GM10266 (cell line): ENCODE results near the gene PLEKHM2.

Experiments
- DNase-seq: peaks from one replicate; pipeline ENCODE4 v3.0.0; 2012; ENCODE audit errors: extremely low spot score
- TF ChIP-seq, protein P1 (sequence below): IDR thresholded peaks from 2 replicates; pipeline ENCODE4 v1.5.1; 2012; ENCODE audit warnings: mild to moderate bottlenecking, low read depth; ENCODE audit not compliant: control insufficient read depth, insufficient read depth; ENCODE audit errors: missing control alignments

PLEKHM2 gene

DNA sequence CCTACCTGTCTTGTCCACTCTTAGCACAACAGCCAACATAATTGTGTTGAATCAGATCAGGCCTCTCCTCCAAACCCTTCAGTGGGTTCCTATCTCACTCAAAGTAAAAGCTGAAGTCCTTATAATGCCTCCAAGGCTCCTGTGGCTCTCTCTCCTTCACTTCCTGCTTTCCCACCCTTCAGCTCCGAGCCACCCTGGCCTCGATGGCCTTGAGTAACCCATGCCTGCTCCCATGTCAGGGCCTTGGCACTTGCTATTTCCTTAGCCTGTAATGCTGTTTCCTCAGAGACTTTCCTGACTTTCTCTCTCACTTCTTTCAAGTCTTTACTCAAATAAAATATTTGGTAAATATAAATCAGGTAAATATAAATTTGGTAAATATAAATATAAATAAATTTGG, 8.1 kb upstream of the PLEKHM2 start:
- no peak for DNase-seq
- TF ChIP-seq, protein P1, sequence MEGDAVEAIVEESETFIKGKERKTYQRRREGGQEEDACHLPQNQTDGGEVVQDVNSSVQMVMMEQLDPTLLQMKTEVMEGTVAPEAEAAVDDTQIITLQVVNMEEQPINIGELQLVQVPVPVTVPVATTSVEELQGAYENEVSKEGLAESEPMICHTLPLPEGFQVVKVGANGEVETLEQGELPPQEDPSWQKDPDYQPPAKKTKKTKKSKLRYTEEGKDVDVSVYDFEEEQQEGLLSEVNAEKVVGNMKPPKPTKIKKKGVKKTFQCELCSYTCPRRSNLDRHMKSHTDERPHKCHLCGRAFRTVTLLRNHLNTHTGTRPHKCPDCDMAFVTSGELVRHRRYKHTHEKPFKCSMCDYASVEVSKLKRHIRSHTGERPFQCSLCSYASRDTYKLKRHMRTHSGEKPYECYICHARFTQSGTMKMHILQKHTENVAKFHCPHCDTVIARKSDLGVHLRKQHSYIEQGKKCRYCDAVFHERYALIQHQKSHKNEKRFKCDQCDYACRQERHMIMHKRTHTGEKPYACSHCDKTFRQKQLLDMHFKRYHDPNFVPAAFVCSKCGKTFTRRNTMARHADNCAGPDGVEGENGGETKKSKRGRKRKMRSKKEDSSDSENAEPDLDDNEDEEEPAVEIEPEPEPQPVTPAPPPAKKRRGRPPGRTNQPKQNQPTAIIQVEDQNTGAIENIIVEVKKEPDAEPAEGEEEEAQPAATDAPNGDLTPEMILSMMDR: no peak

DNA sequence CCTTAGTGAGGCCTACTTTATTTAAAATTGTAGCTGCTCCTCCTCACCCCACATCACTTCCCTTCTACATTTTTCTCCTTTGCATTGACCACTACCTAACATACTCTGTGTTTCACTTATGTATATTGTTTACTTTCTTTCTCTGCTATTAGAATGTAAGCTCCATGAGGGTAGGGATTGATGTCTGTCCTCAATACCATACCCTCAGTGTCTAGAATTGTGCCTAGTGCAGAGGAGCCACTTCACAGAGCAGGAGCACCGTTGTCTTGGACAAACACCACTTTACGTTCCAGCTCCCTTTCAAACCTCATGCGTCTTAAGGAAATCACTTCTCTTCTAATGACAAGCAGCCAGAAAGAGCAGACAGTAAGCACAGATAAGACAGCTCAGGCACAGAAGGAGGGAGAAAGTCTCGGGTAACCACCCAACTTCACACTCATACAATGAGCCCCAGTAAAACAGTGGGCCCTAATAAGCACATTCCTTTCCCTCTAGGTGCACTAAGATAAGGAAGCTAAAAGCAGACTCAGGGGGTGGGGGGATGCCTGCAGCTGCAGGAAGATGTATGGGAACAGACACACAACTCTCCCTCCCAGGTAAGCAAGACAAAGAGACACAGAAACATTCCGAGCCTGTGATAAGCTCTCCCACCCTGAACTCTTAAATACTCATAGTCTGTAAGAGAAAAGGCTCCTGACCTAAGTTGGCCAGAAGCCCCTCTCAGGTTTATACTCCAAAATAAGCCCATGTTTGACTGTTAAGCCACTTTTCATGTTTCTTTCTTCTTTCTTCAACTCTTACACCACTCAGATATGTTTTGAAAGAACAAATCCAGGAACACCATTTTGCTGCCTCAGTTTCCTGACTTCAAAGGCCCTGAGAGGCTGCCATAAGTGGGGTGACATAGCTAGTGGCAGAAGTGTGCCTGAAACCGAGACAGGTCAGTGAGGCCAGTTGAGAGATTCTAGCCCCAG, 7.1 kb upstream of the PLEKHM2 start:
- no peak for DNase-seq
- TF ChIP-seq, protein P1: no peak

- DNase-seq: no peak
- TF ChIP-seq, protein P1: no peak
These were observed 5.5 kb upstream of the PLEKHM2 start for GRCh38 chr1:15678578-15678977.

DNA sequence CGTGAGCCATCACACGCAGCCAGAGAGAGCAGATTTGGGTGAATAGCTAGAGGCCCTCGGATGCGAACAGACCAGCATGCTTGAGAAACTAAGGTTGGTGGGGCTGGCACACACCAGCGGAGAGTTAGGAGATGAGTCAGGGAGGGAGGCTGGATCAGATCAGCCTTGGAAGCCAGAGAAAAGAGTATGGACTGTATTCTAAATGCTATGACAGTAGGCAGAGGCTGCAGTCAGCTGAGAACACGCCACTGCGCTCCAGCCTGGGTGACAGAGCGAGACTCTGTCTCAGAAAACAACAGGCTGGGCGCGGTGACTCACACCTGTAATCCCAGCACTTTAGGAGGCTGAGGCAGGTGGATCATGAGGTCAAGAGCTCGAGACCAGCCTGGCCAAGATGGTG, 4.0 kb upstream of the PLEKHM2 start:
- TF ChIP-seq, protein P1: no peak
- no peak for DNase-seq

DNA sequence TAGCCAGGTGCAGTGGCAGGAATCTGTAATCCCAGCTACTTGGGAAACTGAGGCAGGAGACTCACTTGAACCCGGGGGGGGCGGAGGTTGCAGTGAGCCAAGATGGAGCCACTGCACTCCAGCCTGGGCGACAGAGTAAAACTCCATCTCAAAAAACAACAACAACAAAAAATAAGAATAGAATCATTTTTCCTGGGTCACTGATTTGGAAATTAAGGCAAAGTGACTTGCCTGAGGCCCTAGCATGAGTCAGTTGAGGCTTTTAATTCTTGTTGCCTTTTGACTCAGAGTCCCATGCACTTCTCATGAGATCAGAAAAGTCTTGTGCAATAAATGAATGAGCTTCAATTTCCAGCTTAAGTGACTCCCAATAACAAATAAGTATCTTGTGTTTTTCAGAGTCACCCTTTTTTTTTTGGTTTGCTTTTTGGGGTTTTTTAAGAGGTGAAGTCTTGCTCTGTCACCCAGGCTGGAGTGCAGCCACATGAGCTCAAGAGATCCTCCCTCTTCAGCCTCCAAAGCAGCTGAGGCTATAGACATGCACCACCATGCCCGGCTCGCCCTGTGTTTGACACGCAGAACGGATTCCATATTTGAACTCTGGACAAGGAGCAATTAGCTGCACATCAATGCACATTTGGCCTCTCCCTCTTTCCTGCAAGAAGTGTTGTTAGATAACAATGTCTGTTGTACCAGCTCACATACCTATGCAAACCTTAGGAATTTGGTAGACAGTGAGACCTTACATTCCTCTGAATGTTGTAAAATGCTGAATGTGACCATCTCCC, 3.4 kb upstream of the PLEKHM2 start:
- TF ChIP-seq, protein P1: no peak
- peak; percentile 38 for DNase-seq

DNA sequence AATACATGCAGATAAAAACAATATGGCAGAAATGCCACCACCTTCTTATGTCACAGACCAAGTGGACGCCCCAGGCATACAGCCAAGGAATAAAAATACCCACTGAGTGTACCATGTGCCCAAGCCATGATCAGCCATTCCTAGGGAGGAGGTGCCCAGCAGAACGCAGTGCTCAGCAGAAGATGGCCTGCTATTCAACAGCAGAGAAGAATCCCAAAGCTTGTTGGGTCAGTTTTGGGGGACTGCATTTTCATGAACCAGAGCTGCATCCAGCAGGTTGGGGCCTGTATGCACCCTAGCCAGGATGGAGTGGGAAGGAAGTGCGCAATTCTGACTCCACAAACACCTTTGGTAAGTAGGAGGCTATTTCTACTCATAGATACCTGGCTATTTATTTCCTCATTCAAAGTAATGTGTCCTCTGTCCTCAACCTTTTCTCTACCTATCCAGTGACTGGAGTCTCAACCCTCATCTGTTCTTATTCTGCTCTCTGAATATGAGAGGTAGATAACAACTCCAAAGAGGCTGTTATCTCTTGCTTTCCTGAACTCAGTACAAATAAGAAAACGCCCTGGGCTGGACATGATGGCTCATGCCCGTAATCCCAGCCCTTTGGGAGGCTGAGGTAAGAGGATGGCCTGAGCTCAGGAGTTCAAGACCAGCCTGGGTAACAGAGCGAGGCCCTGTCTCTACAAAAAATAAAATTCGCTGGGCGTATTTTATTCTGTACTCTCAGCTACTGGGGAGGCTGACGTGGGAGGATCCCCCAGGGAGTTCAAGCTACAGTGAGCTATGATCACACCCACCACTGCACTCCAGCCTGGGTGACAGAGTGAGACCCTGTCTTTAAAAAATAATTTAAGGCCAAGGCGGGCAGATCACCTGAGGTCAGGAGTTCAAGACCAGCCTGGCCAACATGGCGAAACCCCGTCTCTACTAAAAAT, 2.5 kb upstream of the PLEKHM2 start:
- DNase-seq: no peak
- TF ChIP-seq, protein P1: no peak
